HepG2 (cell line): ENCODE results near the gene RPL34. TPM values are rescaled to one million over a fixed set of nuclear protein-coding genes. Genes with fewer than 3 reads are reported as not detected.

ENCODE experiments used
- CEBPZ ChIP-seq: IDR thresholded peaks from 2 replicates; pipeline ENCODE4 v1.6.1; 2012; ENCODE audit warnings: low read length, improper control_type of control experiment
- FUBP1 ChIP-seq: sonication (generic); formaldehyde crosslinking; IDR thresholded peaks from 2 replicates; pipeline ENCODE4 v1.5.1; 2020; ENCODE audit warnings: missing genetic modification reagents, mild to moderate bottlenecking, borderline replicate concordance
- HMGXB4 ChIP-seq, 2 experiments: sonication (generic) in 1 of 2; formaldehyde crosslinking in 1 of 2; IDR thresholded peaks; 2 replicates each; pipeline versions ENCODE4 v1.4.0 to v1.6.1; 2018 to 2020; ENCODE audit warnings: missing genetic modification reagents in 2 of 2, borderline replicate concordance in 1 of 2, low read depth in 1 of 2, mild to moderate bottlenecking in 1 of 2, missing biosample characterization in 1 of 2
- WIZ ChIP-seq: sonication (generic); formaldehyde crosslinking; IDR thresholded peaks from 2 replicates; pipeline ENCODE4 v1.5.1; 2020; ENCODE audit warnings: mild to moderate bottlenecking, missing genetic modification reagents
- ZNF280D ChIP-seq: sonication (generic); formaldehyde crosslinking; IDR thresholded peaks from 2 replicates; pipeline ENCODE4 v1.5.1; 2020; ENCODE audit warnings: mild to moderate bottlenecking, missing genetic modification reagents
- ZNF333 ChIP-seq: sonication (generic); formaldehyde crosslinking; IDR thresholded peaks from 2 replicates; pipeline ENCODE4 v1.4.0; 2020; ENCODE audit warnings: mild to moderate bottlenecking, missing genetic modification reagents, borderline replicate concordance
- ZNF646 ChIP-seq: sonication (generic); formaldehyde crosslinking; IDR thresholded peaks from 2 replicates; pipeline ENCODE4 v1.9.0; 2021; ENCODE audit warnings: mild to moderate bottlenecking, missing genetic modification reagents
- ZNF777 ChIP-seq: sonication (generic); formaldehyde crosslinking; IDR thresholded peaks from 2 replicates; pipeline ENCODE4 v1.4.0; 2020; ENCODE audit warnings: missing genetic modification reagents
- polyA plus RNA-seq, 8 experiments: library from polyadenylated mRNA; depleted of rRNA in 3 of 8; stranded (reverse) in 7 of 8; unstranded in 1 of 8; fragments of >200 nt; fragmentation: Illumina TruSeq in 4 of 8; extraction: Trizol in 4 of 8; gene quantifications; 2 replicates each; pipeline versions ENCODE4 v1.2.1 to v1.2.3, GENCODE V29; 2011 to 2016; ENCODE audit warnings: low read depth in 4 of 8, missing spikeins in 1 of 8, mixed read lengths in 1 of 8; ENCODE audit not compliant: insufficient read depth in 1 of 8
- total RNA-seq, 5 experiments: library from RNA; depleted of rRNA; stranded (reverse); fragments of >200 nt; fragmentation: Illumina TruSeq; extraction: Trizol; gene quantifications; 2 replicates each; pipeline ENCODE4 v1.2.3, GENCODE V29; 2016; ENCODE audit warnings: low read depth in 1 of 5

Gene RPL34
- total and polyA plus RNA-seq, 2 of the 13 experiments (the other 11 are each of a cell fraction or from before 2014, with no cell fraction given), result 2,235 to 3,985 TPM

GRCh38 chr4:108620933-108621905, 843 bp downstream of the RPL34 start (continued):
- TF ChIP-seq ZNF646 (CRISPR knock-in tag) (0 out of 2 replicates have a peak, but pooled peaks have one; percentile 31), ZNF777 (no peak), ZNF333 (CRISPR knock-in tag) (no peak), HMGXB4 (CRISPR knock-in tag; IDR thresholded peaks at IDR 0.05; ENCODE audit: borderline replicate concordance in 1 of 2, low read depth in 1 of 2) (no peak), FUBP1 (no peak), ZNF280D (CRISPR knock-in tag) (0 out of 2 replicates have a peak, but pooled peaks have one; percentile 27), CEBPZ (no peak), WIZ (CRISPR knock-in tag) (0 out of 2 replicates have a peak, but pooled peaks have one; percentile 30)
